Right atrium auricular region (tissue), 2 donors: ENCODE data around the gene SLX4IP. TPM values are rescaled to one million over a fixed set of nuclear protein-coding genes. Genes with fewer than 3 reads are reported as not detected.

Experiments used
- DNase-seq: peaks from one replicate; pipeline ENCODE4 v3.0.0-alpha.2; 2019; ENCODE audit warnings: low spot score
- H3K27ac ChIP-seq, 2 donors: fragments of 200-600 bp; sonication (generic); 1 replicate in 1 of 2; 2 replicates in 1 of 2; pipeline ENCODE4 v1.5.1; 2016 to 2019
- H3K27me3 ChIP-seq, 2 donors: fragments of 200-600 bp; sonication (generic); one replicate each; pipeline versions ENCODE4 v1.5.1 to v1.6.0; 2017 to 2019
- H3K36me3 ChIP-seq: fragments of 200-600 bp; sonication (generic); one replicate; pipeline ENCODE4 v1.5.1; 2016
- H3K4me1 ChIP-seq, 2 donors: fragments of 200-600 bp; sonication (generic); one replicate each; pipeline versions ENCODE4 v1.5.1 to v1.6.0; 2017 to 2019
- H3K4me3 ChIP-seq, 2 donors: fragments of 200-600 bp; sonication (generic); 1 replicate in 1 of 2; 2 replicates in 1 of 2; pipeline ENCODE4 v1.5.1; 2017 to 2019; ENCODE audit warnings: mild to moderate bottlenecking in 1 of 2, moderate library complexity in 1 of 2
- H3K9me3 ChIP-seq, 2 donors: fragments of 200-600 bp; sonication (generic); one replicate each; pipeline ENCODE4 v1.5.1; 2019
- CTCF ChIP-seq, 2 donors: fragments of 200-600 bp; sonication (generic); IDR thresholded peaks; one replicate each; pipeline ENCODE4 v1.5.1; 2019; ENCODE audit warnings: antibody characterized with exemption in 2 of 2
- total RNA-seq, 2 donors: library from RNA; depleted of rRNA; stranded (reverse); fragments of >200 nt; gene quantifications; one replicate each; pipeline ENCODE4 v1.1.0, GENCODE V29; 2016

SLX4IP gene
- total RNA-seq, 2 donors from 2014 or later = 1.1 to 2.0 TPM

GRCh38 chr20:10629946-10630650 lies 195.0 kb downstream of the SLX4IP start:
- no peaks in the 10 kb centered on the region for H3K36me3 ChIP-seq
- H3K4me3 ChIP-seq = no peak overlapping the region
- TF ChIP-seq CTCF (IDR thresholded peaks at IDR 0.05) = no peak
- H3K9me3 ChIP-seq = no peaks in the 10 kb centered on the region
- peak overlapping the region in 1 of 2 donors; percentile 9 for H3K27ac ChIP-seq
- peak; percentile 38 for DNase-seq
- peaks cover 0 to 25% of the 10 kb centered on the region in 2 donors for H3K4me1 ChIP-seq
- H3K27me3 ChIP-seq = no peaks in the 10 kb centered on the region

- H3K4me1 ChIP-seq = peaks cover 0 to 35% of the 10 kb centered on the region in 2 donors
- peak; percentile 28 for DNase-seq
- H3K27me3 ChIP-seq = no peaks in the 10 kb centered on the region
- H3K4me3 ChIP-seq = no peak overlapping the region
- no peaks in the 10 kb centered on the region for H3K9me3 ChIP-seq
- no peaks in the 10 kb centered on the region for H3K36me3 ChIP-seq
- TF ChIP-seq CTCF (IDR thresholded peaks at IDR 0.05) = no peak
- H3K27ac ChIP-seq = no peak overlapping the region
Measured at GRCh38 chr20:10631126-10631525, 196.0 kb downstream of the SLX4IP start.

GRCh38 chr20:10632721-10633509 lies 197.8 kb downstream of the SLX4IP start:
- H3K4me1 ChIP-seq = peaks cover 0 to 53% of the 10 kb centered on the region in 2 donors
- no peak for TF ChIP-seq CTCF (IDR thresholded peaks at IDR 0.05)
- H3K27me3 ChIP-seq = no peaks in the 10 kb centered on the region
- no peak overlapping the region for H3K4me3 ChIP-seq
- DNase-seq = no peak
- no peak overlapping the region for H3K27ac ChIP-seq
- H3K36me3 ChIP-seq = peaks cover 9% of the 10 kb centered on the region
- no peaks in the 10 kb centered on the region for H3K9me3 ChIP-seq

- Histone ChIP-seq H3K36me3 (peaks cover 10% of the 10 kb centered on the region), H3K27ac (no peak overlapping the region), H3K9me3 (no peaks in the 10 kb centered on the region), H3K27me3 (no peaks in the 10 kb centered on the region), H3K4me1 (peaks cover 0 to 61% of the 10 kb centered on the region in 2 donors), H3K4me3 (no peak overlapping the region)
- no peak for DNase-seq
- no peak for TF ChIP-seq CTCF (IDR thresholded peaks at IDR 0.05)
Measured at GRCh38 chr20:10633718-10634117, 198.6 kb downstream of the SLX4IP start.

- peak overlapping the region; percentile 73 for H3K27ac ChIP-seq
- no peaks in the 10 kb centered on the region for H3K9me3 ChIP-seq
- no peak overlapping the region for H3K4me3 ChIP-seq
- peaks cover 0 to 64% of the 10 kb centered on the region in 2 donors for H3K4me1 ChIP-seq
- DNase-seq = no peak
- no peak for TF ChIP-seq CTCF (IDR thresholded peaks at IDR 0.05)
- peaks cover 14% of the 10 kb centered on the region for H3K36me3 ChIP-seq
- no peaks in the 10 kb centered on the region for H3K27me3 ChIP-seq
Measured at GRCh38 chr20:10634211-10634610, 199.1 kb downstream of the SLX4IP start.
